Choroid plexus epithelial cell (primary cell): Measurements from ENCODE around the gene ENPP3.

Source experiments
- DNase-seq: peaks from one replicate; pipeline ENCODE4 v3.0.0-alpha.2; 2010; ENCODE audit warnings: low read depth
- H3K4me3 ChIP-seq: 2 replicates; pipeline ENCODE4 v1.5.1; 2011; ENCODE audit warnings: low read depth, mild to moderate bottlenecking, control low read depth, low read length, moderate library complexity
- TF ChIP-seq, protein P1 (sequence below): conservative IDR thresholded peaks from 2 replicates; pipeline ENCODE4 v1.5.1; 2011; ENCODE audit warnings: low read depth, mild to moderate bottlenecking, control low read depth, inconsistent platforms, low read length, moderate library complexity

Gene ENPP3

GRCh38 chr6:131731224-131731623 lies 94.1 kb downstream of the ENPP3 start:
- no peak for DNase-seq
- no peak overlapping the region for H3K4me3 ChIP-seq
- TF ChIP-seq, protein P1, sequence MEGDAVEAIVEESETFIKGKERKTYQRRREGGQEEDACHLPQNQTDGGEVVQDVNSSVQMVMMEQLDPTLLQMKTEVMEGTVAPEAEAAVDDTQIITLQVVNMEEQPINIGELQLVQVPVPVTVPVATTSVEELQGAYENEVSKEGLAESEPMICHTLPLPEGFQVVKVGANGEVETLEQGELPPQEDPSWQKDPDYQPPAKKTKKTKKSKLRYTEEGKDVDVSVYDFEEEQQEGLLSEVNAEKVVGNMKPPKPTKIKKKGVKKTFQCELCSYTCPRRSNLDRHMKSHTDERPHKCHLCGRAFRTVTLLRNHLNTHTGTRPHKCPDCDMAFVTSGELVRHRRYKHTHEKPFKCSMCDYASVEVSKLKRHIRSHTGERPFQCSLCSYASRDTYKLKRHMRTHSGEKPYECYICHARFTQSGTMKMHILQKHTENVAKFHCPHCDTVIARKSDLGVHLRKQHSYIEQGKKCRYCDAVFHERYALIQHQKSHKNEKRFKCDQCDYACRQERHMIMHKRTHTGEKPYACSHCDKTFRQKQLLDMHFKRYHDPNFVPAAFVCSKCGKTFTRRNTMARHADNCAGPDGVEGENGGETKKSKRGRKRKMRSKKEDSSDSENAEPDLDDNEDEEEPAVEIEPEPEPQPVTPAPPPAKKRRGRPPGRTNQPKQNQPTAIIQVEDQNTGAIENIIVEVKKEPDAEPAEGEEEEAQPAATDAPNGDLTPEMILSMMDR: no peak

DNA sequence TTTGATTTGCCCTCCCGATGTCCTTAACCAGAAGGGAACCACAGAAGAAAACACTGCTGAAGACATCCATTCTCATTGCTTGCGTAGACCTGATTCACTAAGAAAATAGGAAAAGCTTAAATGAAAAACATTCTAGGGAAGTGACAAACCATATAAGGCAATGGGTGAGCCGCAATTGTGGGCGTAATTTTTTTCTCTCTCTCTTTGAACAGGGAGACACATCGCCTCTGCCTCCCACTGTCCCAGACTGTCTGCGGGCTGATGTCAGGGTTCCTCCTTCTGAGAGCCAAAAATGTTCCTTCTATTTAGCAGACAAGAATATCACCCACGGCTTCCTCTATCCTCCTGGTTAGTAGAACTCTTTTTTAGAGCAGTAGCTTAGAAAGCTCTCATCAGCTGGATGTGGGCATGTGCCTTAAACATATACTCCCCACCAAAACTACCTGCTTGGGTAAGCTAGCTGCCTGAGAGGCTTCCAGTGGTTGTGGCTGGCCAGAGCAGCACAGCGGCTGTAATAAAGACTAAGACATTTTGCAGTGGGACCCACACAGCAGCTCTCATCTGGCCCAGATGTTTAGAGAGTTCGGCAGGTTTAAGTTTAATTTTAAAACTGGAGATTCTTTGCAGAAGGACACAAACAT lies 96.4 kb downstream of the ENPP3 start:
- TF ChIP-seq, protein P1: no peak
- peak; percentile 79 for DNase-seq
- H3K4me3 ChIP-seq: peak overlapping the region; percentile 19

- DNase-seq: no peak
- TF ChIP-seq, protein P1: no peak
- no peak overlapping the region for H3K4me3 ChIP-seq
Measured at GRCh38 chr6:131736003-131736596, 99.0 kb downstream of the ENPP3 start.

- TF ChIP-seq, protein P1: no peak
- no peak for DNase-seq
- H3K4me3 ChIP-seq: no peak overlapping the region
Measured at GRCh38 chr6:131736811-131737210, 99.7 kb downstream of the ENPP3 start.

- no peak overlapping the region for H3K4me3 ChIP-seq
- TF ChIP-seq, protein P1: no peak
- DNase-seq: no peak
Measured at GRCh38 chr6:131739136-131739535, 102.0 kb downstream of the ENPP3 start.

DNA sequence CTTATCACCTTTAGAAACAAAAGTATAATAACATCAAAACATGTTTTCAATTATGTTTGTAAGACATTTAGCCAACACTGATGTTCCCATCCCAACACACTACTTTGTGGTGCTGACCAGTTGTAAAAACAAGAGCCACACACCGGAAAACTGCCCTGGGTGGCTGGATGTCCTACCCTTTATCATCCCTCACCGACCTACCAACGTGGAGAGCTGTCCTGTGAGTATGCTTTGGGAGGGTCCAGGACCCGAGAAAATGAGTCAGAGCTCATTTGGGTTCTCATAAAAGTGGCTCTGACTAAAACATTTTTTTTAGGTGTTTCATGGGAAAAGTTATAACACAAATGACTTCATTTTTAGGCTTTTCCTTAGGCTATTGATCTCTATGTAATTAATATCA lies 103.1 kb downstream of the ENPP3 start:
- TF ChIP-seq, protein P1: no peak
- DNase-seq: no peak
- H3K4me3 ChIP-seq: no peak overlapping the region

DNA sequence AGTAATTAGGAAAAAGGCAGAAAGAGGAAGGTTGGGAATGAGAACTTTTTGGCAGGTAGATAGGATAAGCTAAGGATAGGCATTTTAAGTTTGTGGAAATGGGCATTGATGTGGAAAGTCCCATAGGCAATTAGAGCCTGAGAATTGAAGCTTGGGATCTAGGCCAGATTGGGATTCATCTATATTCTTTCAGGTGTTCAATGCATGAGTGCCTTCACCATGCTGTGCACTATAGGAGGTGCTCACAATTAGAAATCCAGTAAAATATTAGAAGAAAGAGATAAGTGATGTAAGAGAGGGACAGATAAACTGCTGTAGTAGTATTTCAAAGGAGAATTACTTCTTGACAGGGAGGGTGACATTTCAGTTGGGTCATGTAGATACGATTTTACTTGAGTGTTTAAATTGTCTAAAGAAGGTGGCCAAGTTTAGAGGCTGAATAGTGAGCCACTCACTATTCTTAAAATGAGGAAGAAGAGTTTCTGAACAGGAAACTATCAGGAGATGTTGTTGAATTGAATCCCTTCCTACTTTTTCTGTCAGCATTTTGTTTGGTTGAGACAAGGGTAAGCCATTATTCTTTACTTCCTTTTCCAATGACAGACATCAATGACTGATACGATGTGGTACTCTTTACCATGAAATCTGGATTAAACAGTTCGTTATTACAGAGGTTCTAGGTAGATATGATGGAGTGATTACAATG lies 104.7 kb downstream of the ENPP3 start:
- H3K4me3 ChIP-seq: no peak overlapping the region

More for the DNA sequence above, 104.7 kb downstream of the ENPP3 start:
- DNase-seq: no peak
- TF ChIP-seq, protein P1: no peak
